Caki2 (cell line): ENCODE data around the gene TSKS. TPM values are rescaled to one million over a fixed set of nuclear protein-coding genes. Genes with fewer than 3 reads are reported as not detected.

Source experiments
- DNase-seq: peaks from one replicate; pipeline ENCODE4 v3.0.0-alpha.2; 2015; ENCODE audit warnings: low read depth
- in situ Hi-C: cut with HindIII; loops from 2 replicates; pipeline ENCODE4 v1.10.0; 2016; ENCODE audit warnings: low sequenced_read_pairs, low pct_unique_long_range_greater_than_20kb, mixed read lengths
- total RNA-seq: library from RNA; depleted of rRNA; stranded (reverse); fragments of >200 nt; shearing (Covaris generic); gene quantifications from 2 replicates; pipeline ENCODE4 v1.2.3, GENCODE V29; 2014; ENCODE audit warnings: low replicate concordance

Gene TSKS
- total RNA-seq, 1 experiment from 2014 or later: not detected

GRCh38 chr19:49773663-49774350, 10.7 kb upstream of the TSKS start:
- no peak for DNase-seq
- in situ Hi-C loops: no loop called here

- in situ Hi-C loops: no loop called here
- no peak for DNase-seq
Measured at GRCh38 chr19:49772850-49773432, 9.8 kb upstream of the TSKS start.

GRCh38 chr19:49771674-49772139, 8.6 kb upstream of the TSKS start:
- DNase-seq: no peak
- in situ Hi-C loops: no loop called here

GRCh38 chr19:49770529-49770928, 7.4 kb upstream of the TSKS start:
- DNase-seq: no peak
- in situ Hi-C loops: no loop called here

GRCh38 chr19:49767967-49768581, 5.0 kb upstream of the TSKS start:
- no peak for DNase-seq
- in situ Hi-C loops: no loop called here

- in situ Hi-C loops: no loop called here
- DNase-seq: no peak
Measured at GRCh38 chr19:49767381-49767780, 4.3 kb upstream of the TSKS start.

- no peak for DNase-seq
- in situ Hi-C loops: no loop called here
Measured at GRCh38 chr19:49766930-49767299, 3.8 kb upstream of the TSKS start, which contains the start of gene AP2A1. Gene AP2A1, plus strand, starts transcription at chr19:49767001. Its CDS starts 133 bp downstream, at chr19:49767134.

- peak; percentile 100 for DNase-seq
- in situ Hi-C loops: no loop called here
Measured at GRCh38 chr19:49766007-49766929, 3.2 kb upstream of the TSKS start.

GRCh38 chr19:49764341-49764740, 1.2 kb upstream of the TSKS start:
- DNase-seq: no peak
- in situ Hi-C loops: no loop called here

GRCh38 chr19:49761625-49762311, 1.3 kb downstream of the TSKS start:
- no peak for DNase-seq
- in situ Hi-C loops: no loop called here

GRCh38 chr19:49761249-49761624, 1.9 kb downstream of the TSKS start:
- in situ Hi-C loops: no loop called here
- no peak for DNase-seq

- DNase-seq: no peak
- in situ Hi-C loops: no loop called here
Measured at GRCh38 chr19:49758292-49758691, 4.8 kb downstream of the TSKS start.

GRCh38 chr19:49755956-49756355, 7.2 kb downstream of the TSKS start:
- no peak for DNase-seq
- in situ Hi-C loops: no loop called here

- in situ Hi-C loops: no loop called here
- no peak for DNase-seq
Measured at GRCh38 chr19:49752701-49753100, 10.4 kb downstream of the TSKS start.

GRCh38 chr19:49749771-49750170, 13.3 kb downstream of the TSKS start:
- in situ Hi-C loops: no loop called here
- no peak for DNase-seq

GRCh38 chr19:49749055-49749716, 13.9 kb downstream of the TSKS start:
- DNase-seq: no peak
- in situ Hi-C loops: no loop called here

GRCh38 chr19:49746206-49746958, 16.7 kb downstream of the TSKS start:
- in situ Hi-C loops: no loop called here
- DNase-seq: peak; percentile 56
